HG02678 (cell line): ENCODE results near the gene PRR16.

Experiments used
- ATAC-seq: cut with Tn5 transposase; IDR thresholded peaks from one replicate; pipeline ENCODE4 v1.9.1; 2021; ENCODE audit warnings: mild to moderate bottlenecking, moderate library complexity; ENCODE audit not compliant: unreplicated experiment

Gene PRR16

GRCh38 chr5:120706877-120707276 is 242.8 kb downstream of the PRR16 start:
- no peak for ATAC-seq

GRCh38 chr5:120717381-120717780 is 253.3 kb downstream of the PRR16 start:
- ATAC-seq = no peak

GRCh38 chr5:120730214-120730613 is 266.1 kb downstream of the PRR16 start:
- ATAC-seq = no peak

- ATAC-seq = no peak
Observed at GRCh38 chr5:120734033-120734432, 269.9 kb downstream of the PRR16 start.

- ATAC-seq = no peak
Observed at GRCh38 chr5:120735076-120735475, 271.0 kb downstream of the PRR16 start.
